H1 (cell line): ENCODE results near the gene GPR139. TPM values are rescaled to one million over a fixed set of nuclear protein-coding genes. Genes with fewer than 3 reads are reported as not detected.

Experiments
- BRCA1 ChIP-seq: IDR thresholded peaks from 2 replicates; pipeline ENCODE4 v1.6.1; 2012; ENCODE audit warnings: low read depth, low read length, improper control_type of control experiment
- CHD1 ChIP-seq: IDR thresholded peaks from 2 replicates; pipeline ENCODE4 v1.6.1; 2012; ENCODE audit warnings: low read depth, low read length, improper control_type of control experiment
- CHD7 ChIP-seq: fragments of 300-600 bp; sonication (generic); IDR thresholded peaks from 2 replicates; pipeline ENCODE4 v1.7.1; 2012; ENCODE audit warnings: low read length, moderate library complexity, mild to moderate bottlenecking, inconsistent platforms; ENCODE audit not compliant: insufficient replicate concordance
- EGR1 ChIP-seq: IDR thresholded peaks from 2 replicates; pipeline ENCODE4 v1.6.1; 2011; ENCODE audit warnings: low read depth, low read length, borderline replicate concordance
- KDM1A ChIP-seq: fragments of 200-600, 300-600 bp; sonication (generic); IDR thresholded peaks from 2 replicates; pipeline ENCODE4 v1.7.1; 2016; ENCODE audit warnings: mild to moderate bottlenecking, low read length, borderline replicate concordance
- KDM4A ChIP-seq: IDR thresholded peaks from one replicate; pipeline ENCODE4 v1.7.1; 2012; ENCODE audit warnings: low read depth, mild to moderate bottlenecking, moderate library complexity, low read length, inconsistent platforms; ENCODE audit not compliant: severe bottlenecking
- MAX ChIP-seq: IDR thresholded peaks from 2 replicates; pipeline ENCODE4 v1.6.1; 2012; ENCODE audit warnings: inconsistent platforms
- POLR2A ChIP-seq, 2 experiments: IDR thresholded peaks; 1 replicate in 1 of 2; 2 replicates in 1 of 2; pipeline ENCODE4 v1.6.1; 2011; ENCODE audit warnings: low read depth in 2 of 2, low read length in 2 of 2, mild to moderate bottlenecking in 2 of 2; ENCODE audit errors: control extremely low read depth in 1 of 2
- RFX5 ChIP-seq: IDR thresholded peaks from 2 replicates; pipeline ENCODE4 v1.6.1; 2011; ENCODE audit warnings: low read depth, low read length, improper control_type of control experiment, borderline replicate concordance
- SIRT6 ChIP-seq: IDR thresholded peaks from one replicate; pipeline ENCODE4 v1.7.1; 2012; ENCODE audit warnings: low read length, inconsistent platforms
- SP2 ChIP-seq: IDR thresholded peaks from 2 replicates; pipeline ENCODE4 v1.6.1; 2012; ENCODE audit warnings: mild to moderate bottlenecking, low read length, inconsistent platforms
- TCF12 ChIP-seq: IDR thresholded peaks from 2 replicates; pipeline ENCODE4 v1.6.1; 2011; ENCODE audit warnings: low read depth, mild to moderate bottlenecking, low read length
- polyA plus RNA-seq, 7 experiments: library from polyadenylated mRNA; depleted of rRNA in 3 of 7; stranded (reverse) in 5 of 7; unstranded in 2 of 7; fragments of >200 nt in 5 of 7; fragments of 200-250 nt in 2 of 7; gene quantifications; 1 replicate in 5 of 7; 2 replicates in 1 of 7; 4 replicates in 1 of 7; pipeline versions ENCODE4 v1.2.1 to v1.2.3, GENCODE V29; 2011 to 2013; ENCODE audit warnings: missing spikeins in 2 of 7, mixed read lengths in 2 of 7
- total RNA-seq: library from RNA; stranded (reverse); fragmentation: NEBNext Ultra II Directional; extraction: Animal tissue kit (Norgen Biotek cat#: 25700); gene quantifications from 2 replicates; pipeline ENCODE4 v1.2.1, GENCODE V29; 2021

GPR139 gene
- total and polyA plus RNA-seq, 2 of the 8 experiments (the other 6 are each of a cell fraction or from before 2014, with no cell fraction given): 0.84 to 2.2 TPM

GRCh38 chr16:20061132-20061531 lies 12.6 kb downstream of the GPR139 start (continued):
- TF ChIP-seq CHD7: no peak
- no peak for TF ChIP-seq POLR2A (IDR thresholded peaks at IDR 0.05; ENCODE audit: control extremely low read depth in 1 of 2, low read depth in 2 of 2, low read length in 2 of 2)
- no peak for TF ChIP-seq TCF12
- TF ChIP-seq SIRT6: no peak
- TF ChIP-seq KDM1A: no peak
- no peak for TF ChIP-seq EGR1
- no peak for TF ChIP-seq BRCA1
- no peak for TF ChIP-seq KDM4A
- TF ChIP-seq CHD1: no peak
- no peak for TF ChIP-seq SP2
- no peak for TF ChIP-seq RFX5
- TF ChIP-seq MAX: no peak
